IMR-90 (cell line): ENCODE measurements around the gene CKLF. TPM values are rescaled to one million over a fixed set of nuclear protein-coding genes. Genes with fewer than 3 reads are reported as not detected.
"Not testable (repeated sequence)": the region's sequence is repeated elsewhere in the genome, so short reads cannot be mapped to it uniquely, and the experiment has no call there.

Experiments used
- ATAC-seq: fragments of 200-7000 bp; cut with Tn5 transposase; 2 replicates; pipeline ENCODE4 v1.9.1; 2020; ENCODE audit warnings: low read depth, mild to moderate bottlenecking, moderate library complexity
- BruUV-seq: library from RNA; stranded (reverse); fragments of 400-500 nt; replicated peaks from 2 replicates; lab custom pipeline; 2021; lab: Mats Ljungman, UMichigan
- CTCF ChIA-PET: fragments of 300-600 bp; formaldehyde crosslinking; extraction: SDS; loops from one replicate; lab custom pipeline; 2021; ENCODE audit warnings: antibody characterized with exemption; lab: Yijun Ruan, JAX
- POLR2A ChIA-PET: fragments of 300-600 bp; sonication (Branson Sonifier 250); formaldehyde crosslinking; loops from one replicate; lab custom pipeline; 2022; ENCODE audit warnings: antibody characterized with exemption; ENCODE audit not compliant: unreplicated experiment; lab: Charles Lee
- DNase-seq: peaks from one replicate; pipeline ENCODE4 v3.0.0; 2013
- H2AFZ ChIP-seq: replicated peaks from 2 replicates; pipeline ENCODE3; 2013; ENCODE audit warnings: low read length, mild to moderate bottlenecking; ENCODE audit not compliant: poor library complexity
- H2AK5ac ChIP-seq: 2 replicates; pipeline ENCODE4 v1.6.1; 2013; ENCODE audit warnings: low read depth, low read length, inconsistent platforms
- H2AK9ac ChIP-seq: replicated peaks from 2 replicates; pipeline ENCODE3; 2013; ENCODE audit warnings: mild to moderate bottlenecking, low read depth, low read length, moderate library complexity; ENCODE audit not compliant: poor library complexity
- H2BK120ac ChIP-seq: 2 replicates; pipeline ENCODE4 v1.6.1; 2013; ENCODE audit warnings: low read depth, low read length, inconsistent platforms
- H2BK15ac ChIP-seq: 3 replicates; pipeline ENCODE4 v1.6.1; 2013; ENCODE audit warnings: low read depth, low read length, inconsistent platforms
- H2BK20ac ChIP-seq: 2 replicates; pipeline ENCODE4 v1.6.1; 2013; ENCODE audit warnings: low read depth, mild to moderate bottlenecking, inconsistent platforms, low read length, moderate library complexity
- H2BK5ac ChIP-seq: 2 replicates; pipeline ENCODE4 v1.6.1; 2013; ENCODE audit warnings: mild to moderate bottlenecking, low read depth, low read length, inconsistent platforms; ENCODE audit not compliant: poor library complexity, severe bottlenecking
- H3K14ac ChIP-seq: replicated peaks from 2 replicates; pipeline ENCODE4 v1.6.1; 2013; ENCODE audit warnings: low read depth, low read length, inconsistent platforms
- H3K18ac ChIP-seq: 2 replicates; pipeline ENCODE4 v1.6.1; 2013; ENCODE audit warnings: low read depth, low read length, control low read depth
- H3K23ac ChIP-seq: 2 replicates; pipeline ENCODE4 v1.6.1; 2013; ENCODE audit warnings: low read depth, low read length, inconsistent platforms
- H3K27ac ChIP-seq: 2 replicates; pipeline ENCODE4 v1.5.1; 2013; ENCODE audit warnings: mild to moderate bottlenecking, control low read depth, low read length; ENCODE audit not compliant: insufficient read depth
- H3K27me3 ChIP-seq: 2 replicates; pipeline ENCODE4 v1.6.1; 2013; ENCODE audit warnings: low read length; ENCODE audit not compliant: control insufficient read depth, insufficient read depth
- H3K36me3 ChIP-seq: 2 replicates; pipeline ENCODE4 v1.6.1; 2013; ENCODE audit warnings: low read length, mixed read lengths; ENCODE audit not compliant: control insufficient read depth, insufficient read depth
- H3K4ac ChIP-seq: 2 replicates; pipeline ENCODE4 v1.6.1; 2013; ENCODE audit warnings: low read depth, low read length, inconsistent platforms
- H3K4me1 ChIP-seq: 2 replicates; pipeline ENCODE4 v1.6.1; 2013; ENCODE audit warnings: low read length, mixed read lengths; ENCODE audit not compliant: control insufficient read depth, insufficient read depth
- H3K4me2 ChIP-seq: 2 replicates; pipeline ENCODE4 v1.6.1; 2013; ENCODE audit warnings: low read depth, mild to moderate bottlenecking, control low read depth, low read length, moderate library complexity
- H3K4me3 ChIP-seq: 2 replicates; pipeline ENCODE4 v1.5.1; 2013; ENCODE audit warnings: low read depth, mild to moderate bottlenecking, control low read depth, low read length, moderate library complexity; ENCODE audit not compliant: insufficient read depth
- H3K56ac ChIP-seq: 2 replicates; pipeline ENCODE4 v1.6.1; 2013; ENCODE audit warnings: low read length, inconsistent platforms; ENCODE audit not compliant: insufficient read depth; ENCODE audit errors: extremely low read depth
- H3K79me1 ChIP-seq, 2 experiments: 2 replicates each; pipeline ENCODE4 v1.6.1; 2013; ENCODE audit warnings: low read length in 2 of 2, inconsistent platforms in 1 of 2, low read depth in 1 of 2
- H3K9ac ChIP-seq: 2 replicates; pipeline ENCODE4 v1.6.1; 2013; ENCODE audit warnings: low read depth, low read length, control low read depth
- H3K9me1 ChIP-seq: 2 replicates; pipeline ENCODE4 v1.6.1; 2013; ENCODE audit warnings: low read length, inconsistent platforms; ENCODE audit not compliant: insufficient read depth
- H3K9me3 ChIP-seq: 2 replicates; pipeline ENCODE4 v1.6.1; 2013; ENCODE audit warnings: low read length; ENCODE audit not compliant: control insufficient read depth, insufficient read depth
- H4K20me1 ChIP-seq: 2 replicates; pipeline ENCODE4 v1.6.1; 2013; ENCODE audit warnings: low read length, inconsistent platforms; ENCODE audit not compliant: insufficient read depth
- H4K5ac ChIP-seq: 2 replicates; pipeline ENCODE4 v1.6.1; 2013; ENCODE audit warnings: mild to moderate bottlenecking, low read depth, low read length, control low read depth
- H4K8ac ChIP-seq, 2 experiments: 2 replicates each; pipeline ENCODE4 v1.6.1; 2013; ENCODE audit warnings: low read depth in 2 of 2, low read length in 2 of 2, control low read depth in 1 of 2, inconsistent platforms in 1 of 2
- H4K91ac ChIP-seq: 2 replicates; pipeline ENCODE4 v1.6.1; 2013; ENCODE audit warnings: low read depth, low read length, inconsistent platforms; ENCODE audit not compliant: insufficient read depth
- WGBS, 2 experiments: methylation state at CpG; one replicate each; pipeline versions ENCODE4 v1.1.5 to v1.1.7; 2013; ENCODE audit warnings: missing lambda C conversion rate in 2 of 2; ENCODE audit not compliant: insufficient read length in 1 of 2; ENCODE audit errors: extremely low coverage in 2 of 2; 5-methylcytosine and 5-hydroxymethylcytosine counted together
- dilution Hi-C: fragments of 300-500 bp; cut with HindIII; formaldehyde crosslinking; loops from one replicate; pipeline ENCODE4 v1.14.3; 2018; ENCODE audit warnings: low sequenced_read_pairs; ENCODE audit not compliant: unreplicated experiment
- in situ Hi-C: fragments of 300-500 bp; cut with MboI; formaldehyde crosslinking; loops from 3 replicates; pipeline ENCODE4 v1.14.3; 2019; ENCODE audit warnings: low sequenced_read_pairs, inconsistent platforms, mixed read lengths
- intact Hi-C: fragments of 100-400 bp; cut with micrococcal nuclease; formaldehyde crosslinking; loops from 2 replicates; pipeline ENCODE4 v1.10.0; 2022
- polyA plus RNA-seq, 3 experiments: library from polyadenylated mRNA; depleted of rRNA; stranded (reverse); fragments of >200 nt; gene quantifications; 2 replicates each; pipeline ENCODE4 v1.2.3, GENCODE V29; 2012; ENCODE audit warnings: low replicate concordance in 1 of 3
- total RNA-seq: library from RNA; depleted of rRNA; stranded (reverse); fragments of >200 nt; gene quantifications from 2 replicates; pipeline ENCODE4 v1.2.3, GENCODE V29; 2012

Gene CKLF
- total and polyA plus RNA-seq, 2 of the 4 experiments (the other 2 are of a cell fraction) = 60.8 to 92.2 TPM

GRCh38 chr16:66567270-66567669 lies 14.9 kb downstream of the CKLF start:
- Histone ChIP-seq H3K79me1 (peaks cover 0 to 15% of the 10 kb centered on the region in 2 experiments; a peak in 3 of 4 replicates), H3K36me3 (peaks cover 17% of the 10 kb centered on the region)
- CTCF ChIA-PET, H3K4ac ChIP-seq, H3K4me1 ChIP-seq, H2BK120ac ChIP-seq, H4K20me1 ChIP-seq, dilution Hi-C loops, DNase-seq, in situ Hi-C loops, H3K18ac ChIP-seq, H3K4me2 ChIP-seq, H3K9me1 ChIP-seq, H3K23ac ChIP-seq, H3K4me3 ChIP-seq, BruUV-seq, H4K8ac ChIP-seq, H3K27ac ChIP-seq, H2AFZ ChIP-seq, H3K27me3 ChIP-seq, H4K5ac ChIP-seq, H2BK15ac ChIP-seq, H3K9ac ChIP-seq, intact Hi-C loops, H3K14ac ChIP-seq, H3K56ac ChIP-seq, POLR2A ChIA-PET, H2BK5ac ChIP-seq, H2BK20ac ChIP-seq, ATAC-seq, H4K91ac ChIP-seq, H2AK9ac ChIP-seq, H2AK5ac ChIP-seq, H3K9me3 ChIP-seq: not testable (repeated sequence)
- WGBS, 2 experiments = no CpG with 5 or more reads among the region's 3 CpGs
